Tibial nerve (tissue), 4 donors: ENCODE measurements around the gene ERMP1. TPM values are rescaled to one million over a fixed set of nuclear protein-coding genes. Genes with fewer than 3 reads are reported as not detected.
A peak's percentile ranks its signal among the peaks of the same experiment; 100 is the strongest.

Experiments used
- DNase-seq, 2 donors: peaks; one replicate each; pipeline ENCODE4 v3.0.0-alpha.2; 2019; ENCODE audit warnings: low spot score in 2 of 2
- H3K27ac ChIP-seq, 4 donors: fragments of 200-600 bp; sonication (generic) in 3 of 4; one replicate each; pipeline ENCODE4 v1.5.1; 2017 to 2019; ENCODE audit warnings: mild to moderate bottlenecking in 1 of 4
- H3K27me3 ChIP-seq, 2 donors: fragments of 200-600 bp; sonication (generic) in 1 of 2; one replicate each; pipeline versions ENCODE4 v1.5.1 to v1.6.0; 2017 to 2019
- H3K36me3 ChIP-seq, 3 donors: fragments of 200-600 bp; sonication (generic); one replicate each; pipeline ENCODE4 v1.5.1; 2018 to 2019
- H3K4me1 ChIP-seq, 4 donors: fragments of 200-600 bp; sonication (generic) in 3 of 4; one replicate each; pipeline ENCODE4 v1.5.1; 2017 to 2019
- H3K4me3 ChIP-seq, 4 donors: fragments of 200-600 bp; sonication (generic) in 3 of 4; one replicate each; pipeline ENCODE4 v1.5.1; 2017 to 2019; ENCODE audit warnings: mild to moderate bottlenecking in 1 of 4, moderate library complexity in 1 of 4
- H3K9me3 ChIP-seq, 4 donors: fragments of 200-600 bp; sonication (generic) in 3 of 4; one replicate each; pipeline ENCODE4 v1.5.1; 2017 to 2019
- EP300 ChIP-seq, 2 donors: sonication (generic); formaldehyde crosslinking; IDR thresholded peaks; one replicate each; pipeline ENCODE4 v1.6.1; 2017; ENCODE audit warnings: antibody characterized with exemption in 2 of 2, mild to moderate bottlenecking in 1 of 2
- POLR2A ChIP-seq, 2 donors: fragments of 450-650 bp; IDR thresholded peaks; one replicate each; pipeline ENCODE4 v1.6.1; 2017; ENCODE audit warnings: antibody characterized with exemption in 2 of 2, mild to moderate bottlenecking in 2 of 2, moderate library complexity in 2 of 2
- WGBS, 2 donors: methylation state at CpG; one replicate each; pipeline ENCODE4 v1.1.5; 2018; 5-methylcytosine and 5-hydroxymethylcytosine counted together
- total RNA-seq, 4 donors: library from RNA; depleted of rRNA; stranded (reverse); fragments of >200 nt; gene quantifications; one replicate each; pipeline ENCODE4 v1.1.0, GENCODE V29; 2016
- TF ChIP-seq, protein P1 (sequence below), 5 experiments: fragments of 200-600 bp in 3 of 5; fragments of 450-650 bp in 2 of 5; sonication (generic) in 3 of 5; IDR thresholded peaks; one replicate each; pipeline ENCODE4 v1.5.1; 2016 to 2019; ENCODE audit warnings: antibody characterized with exemption in 5 of 5, mild to moderate bottlenecking in 3 of 5, moderate library complexity in 2 of 5

The ERMP1 gene
- total RNA-seq, 4 donors from 2014 or later: 11.1 to 17.5 (median 13.6) TPM

GRCh38 chr9:5842929-5843793 lies 10.2 kb upstream of the ERMP1 start:
- DNase-seq: no peak
- 36 to 52% methylated on average over 5 of the region's 5 CpGs for WGBS, 2 donors
- Histone ChIP-seq H3K36me3 (peaks cover 0 to 8% (median 0%) of the 10 kb centered on the region in 3 donors), H3K9me3 (no peaks in the 10 kb centered on the region), H3K27me3 (no peaks in the 10 kb centered on the region), H3K4me3 (no peak overlapping the region), H3K4me1 (peaks cover 0 to 19% (median 7%) of the 10 kb centered on the region in 4 donors), H3K27ac (peak overlapping the region in 2 of 4 donors; percentile 40 to 55)
- TF ChIP-seq EP300 (IDR thresholded peaks at IDR 0.05): no peak
- TF ChIP-seq, protein P1, sequence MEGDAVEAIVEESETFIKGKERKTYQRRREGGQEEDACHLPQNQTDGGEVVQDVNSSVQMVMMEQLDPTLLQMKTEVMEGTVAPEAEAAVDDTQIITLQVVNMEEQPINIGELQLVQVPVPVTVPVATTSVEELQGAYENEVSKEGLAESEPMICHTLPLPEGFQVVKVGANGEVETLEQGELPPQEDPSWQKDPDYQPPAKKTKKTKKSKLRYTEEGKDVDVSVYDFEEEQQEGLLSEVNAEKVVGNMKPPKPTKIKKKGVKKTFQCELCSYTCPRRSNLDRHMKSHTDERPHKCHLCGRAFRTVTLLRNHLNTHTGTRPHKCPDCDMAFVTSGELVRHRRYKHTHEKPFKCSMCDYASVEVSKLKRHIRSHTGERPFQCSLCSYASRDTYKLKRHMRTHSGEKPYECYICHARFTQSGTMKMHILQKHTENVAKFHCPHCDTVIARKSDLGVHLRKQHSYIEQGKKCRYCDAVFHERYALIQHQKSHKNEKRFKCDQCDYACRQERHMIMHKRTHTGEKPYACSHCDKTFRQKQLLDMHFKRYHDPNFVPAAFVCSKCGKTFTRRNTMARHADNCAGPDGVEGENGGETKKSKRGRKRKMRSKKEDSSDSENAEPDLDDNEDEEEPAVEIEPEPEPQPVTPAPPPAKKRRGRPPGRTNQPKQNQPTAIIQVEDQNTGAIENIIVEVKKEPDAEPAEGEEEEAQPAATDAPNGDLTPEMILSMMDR (IDR thresholded peaks at IDR 0.05): no peak
- TF ChIP-seq POLR2A (IDR thresholded peaks at IDR 0.05): no peak

- 90 to 91% methylated on average over 12 of the region's 12 CpGs for WGBS, 2 donors
- DNase-seq: no peak
- TF ChIP-seq POLR2A (IDR thresholded peaks at IDR 0.05): no peak
- TF ChIP-seq EP300 (IDR thresholded peaks at IDR 0.05): no peak
- TF ChIP-seq, protein P1 (IDR thresholded peaks at IDR 0.05): no peak
These were observed 9.1 kb upstream of the ERMP1 start for GRCh38 chr9:5841771-5842573.

DNA sequence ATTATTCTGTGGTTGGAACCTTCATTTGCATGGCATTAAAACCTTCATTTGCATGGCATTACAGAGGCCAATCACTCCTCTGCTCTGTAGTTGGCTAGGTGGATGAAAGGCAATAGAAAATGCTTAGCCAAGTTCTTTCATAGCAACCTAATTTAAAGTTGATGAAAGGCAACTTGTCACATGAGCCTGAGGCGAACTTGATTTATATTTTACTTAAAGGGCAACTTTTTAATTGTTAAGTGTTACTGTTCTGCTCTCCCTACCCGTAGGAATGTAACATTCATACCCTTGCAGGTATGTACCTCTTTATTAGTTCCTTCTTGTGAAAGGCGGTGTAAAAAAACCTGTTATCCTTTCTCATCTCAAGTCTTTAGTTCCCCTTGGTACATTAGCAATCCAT lies 7.9 kb upstream of the ERMP1 start:
- Histone ChIP-seq H3K4me3 (no peak overlapping the region), H3K9me3 (no peaks in the 10 kb centered on the region), H3K4me1 (peaks cover 0 to 19% (median 7%) of the 10 kb centered on the region in 4 donors), H3K36me3 (peaks cover 0 to 8% (median 0%) of the 10 kb centered on the region in 3 donors), H3K27ac (no peak overlapping the region), H3K27me3 (no peaks in the 10 kb centered on the region)
- no peak for DNase-seq
- TF ChIP-seq EP300 (IDR thresholded peaks at IDR 0.05): no peak
- TF ChIP-seq, protein P1 (IDR thresholded peaks at IDR 0.05): no peak
- TF ChIP-seq POLR2A (IDR thresholded peaks at IDR 0.05): no peak
- WGBS, 2 donors: 83 to 85% methylated on average over 3 of the region's 3 CpGs

More at GRCh38 chr9:5841771-5842573, 9.1 kb upstream of the ERMP1 start:
- Histone ChIP-seq H3K4me1 (peaks cover 0 to 19% (median 7%) of the 10 kb centered on the region in 4 donors), H3K36me3 (peaks cover 0 to 8% (median 0%) of the 10 kb centered on the region in 3 donors), H3K4me3 (no peak overlapping the region), H3K27ac (no peak overlapping the region), H3K27me3 (no peaks in the 10 kb centered on the region), H3K9me3 (no peaks in the 10 kb centered on the region)

- no peaks in the 10 kb centered on the region for H3K27me3 ChIP-seq
- no peak overlapping the region for H3K27ac ChIP-seq
- no peak for DNase-seq
- WGBS, 2 donors: 81 to 84% methylated on average over 4 of the region's 4 CpGs
- no peaks in the 10 kb centered on the region for H3K9me3 ChIP-seq
- no peak overlapping the region for H3K4me3 ChIP-seq
- TF ChIP-seq, protein P1 (IDR thresholded peaks at IDR 0.05): no peak
- no peak for TF ChIP-seq EP300 (IDR thresholded peaks at IDR 0.05)
- peaks cover 0 to 15% (median 7%) of the 10 kb centered on the region in 4 donors for H3K4me1 ChIP-seq
- peaks cover 0 to 8% (median 0%) of the 10 kb centered on the region in 3 donors for H3K36me3 ChIP-seq
These were observed 6.6 kb upstream of the ERMP1 start for GRCh38 chr9:5839572-5839902.
